ENCODE data around the gene ADRM1. TPM values are rescaled to one million over a fixed set of nuclear protein-coding genes. Genes with fewer than 3 reads are reported as not detected.
A peak's percentile ranks its signal among the peaks of the same experiment; 100 is the strongest.

The ADRM1 gene
- total and polyA plus RNA-seq, 12 donors: 50.6 to 254 (median 126) TPM

DNA sequence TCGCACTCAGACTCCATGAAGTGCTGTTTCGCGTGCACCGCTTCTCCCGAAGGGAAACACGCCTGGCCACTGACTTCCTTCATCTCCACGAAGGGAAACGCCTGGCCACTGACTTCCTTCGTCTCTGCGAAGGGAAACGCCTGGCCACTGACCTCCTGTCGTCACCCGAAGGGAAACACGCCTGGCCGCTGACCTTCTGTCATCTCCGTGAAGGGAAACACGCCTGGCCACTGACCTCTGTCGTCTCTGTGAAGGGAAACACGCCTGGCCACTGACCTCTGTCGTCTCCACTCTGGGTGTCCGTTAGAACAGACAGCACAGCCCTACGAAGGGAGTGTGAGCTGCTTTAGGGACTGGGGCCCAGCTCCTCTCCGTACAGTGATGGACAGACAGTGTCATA is 17.1 kb upstream of the ADRM1 start:
- WGBS, 4 donors: 68 to 82% (median 75%) methylated on average over 17 to 23 of the region's 23 CpGs

DNA sequence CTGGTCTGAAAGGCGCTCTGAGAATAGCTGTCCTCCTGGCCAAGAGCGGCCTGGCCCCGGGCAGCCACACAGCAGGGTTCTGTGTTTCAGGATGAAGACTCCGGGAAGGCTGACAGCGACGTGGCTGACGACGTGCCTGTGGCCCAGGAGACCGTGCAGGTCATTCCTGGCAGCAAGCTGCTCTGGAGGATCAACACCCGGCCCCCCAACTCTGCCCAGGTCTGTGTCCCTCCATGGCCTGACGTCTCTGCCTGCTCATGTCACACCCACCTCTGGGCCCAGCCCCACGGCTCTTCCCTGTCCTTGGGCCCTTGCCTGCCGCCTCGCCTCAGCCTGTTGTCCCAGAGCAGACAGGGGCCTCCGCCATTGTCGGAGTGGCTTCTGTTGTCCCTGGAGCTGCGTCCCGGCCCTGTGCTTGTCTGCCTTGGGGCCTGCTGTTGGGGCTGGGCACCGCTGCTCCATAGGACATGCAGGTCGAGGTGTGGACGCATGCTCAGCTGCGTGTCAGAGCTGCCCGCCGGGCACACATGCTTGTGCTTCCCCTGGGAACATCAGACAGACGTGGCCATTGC is 16.2 kb upstream of the ADRM1 start:
- WGBS, 4 donors: 80 to 94% (median 88%) methylated on average over 21 to 25 of the region's 25 CpGs
- H3K36me3 ChIP-seq (replicated peaks in 1 of 2): peaks cover 0 to 69% of the 10 kb centered on the region in 2 donors
- no peaks in the 10 kb centered on the region for H3K9me3 ChIP-seq (replicated peaks in 1 of 3)
- intact Hi-C loops (cut with DNase I): no loop called here
- H3K27me3 ChIP-seq: no peaks in the 10 kb centered on the region
- H3K27ac ChIP-seq: no peak overlapping the region
- TF ChIP-seq, protein P1, sequence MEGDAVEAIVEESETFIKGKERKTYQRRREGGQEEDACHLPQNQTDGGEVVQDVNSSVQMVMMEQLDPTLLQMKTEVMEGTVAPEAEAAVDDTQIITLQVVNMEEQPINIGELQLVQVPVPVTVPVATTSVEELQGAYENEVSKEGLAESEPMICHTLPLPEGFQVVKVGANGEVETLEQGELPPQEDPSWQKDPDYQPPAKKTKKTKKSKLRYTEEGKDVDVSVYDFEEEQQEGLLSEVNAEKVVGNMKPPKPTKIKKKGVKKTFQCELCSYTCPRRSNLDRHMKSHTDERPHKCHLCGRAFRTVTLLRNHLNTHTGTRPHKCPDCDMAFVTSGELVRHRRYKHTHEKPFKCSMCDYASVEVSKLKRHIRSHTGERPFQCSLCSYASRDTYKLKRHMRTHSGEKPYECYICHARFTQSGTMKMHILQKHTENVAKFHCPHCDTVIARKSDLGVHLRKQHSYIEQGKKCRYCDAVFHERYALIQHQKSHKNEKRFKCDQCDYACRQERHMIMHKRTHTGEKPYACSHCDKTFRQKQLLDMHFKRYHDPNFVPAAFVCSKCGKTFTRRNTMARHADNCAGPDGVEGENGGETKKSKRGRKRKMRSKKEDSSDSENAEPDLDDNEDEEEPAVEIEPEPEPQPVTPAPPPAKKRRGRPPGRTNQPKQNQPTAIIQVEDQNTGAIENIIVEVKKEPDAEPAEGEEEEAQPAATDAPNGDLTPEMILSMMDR (IDR thresholded peaks at IDR 0.05): no peak
- no peak for TF ChIP-seq POLR2A (IDR thresholded peaks at IDR 0.05)
- no peak overlapping the region for H3K4me3 ChIP-seq
- no peak for DNase-seq
- H3K4me1 ChIP-seq (replicated peaks in 1 of 2): no peaks in the 10 kb centered on the region

More for the DNA sequence above, 17.1 kb upstream of the ADRM1 start:
- Histone ChIP-seq H3K9me3 (replicated peaks in 1 of 3) (no peaks in the 10 kb centered on the region), H3K27me3 (no peaks in the 10 kb centered on the region), H3K36me3 (replicated peaks in 1 of 2) (peaks cover 0 to 70% of the 10 kb centered on the region in 2 donors), H3K27ac (no peak overlapping the region), H3K4me1 (replicated peaks in 1 of 2) (no peaks in the 10 kb centered on the region), H3K4me3 (no peak overlapping the region)
- TF ChIP-seq, protein P1 (IDR thresholded peaks at IDR 0.05): no peak
- no peak for TF ChIP-seq POLR2A (IDR thresholded peaks at IDR 0.05)
- peak in 6 of 7 donors; percentile 40 to 87 (median 62) for DNase-seq
- intact Hi-C loops (cut with DNase I): no loop called here

DNA sequence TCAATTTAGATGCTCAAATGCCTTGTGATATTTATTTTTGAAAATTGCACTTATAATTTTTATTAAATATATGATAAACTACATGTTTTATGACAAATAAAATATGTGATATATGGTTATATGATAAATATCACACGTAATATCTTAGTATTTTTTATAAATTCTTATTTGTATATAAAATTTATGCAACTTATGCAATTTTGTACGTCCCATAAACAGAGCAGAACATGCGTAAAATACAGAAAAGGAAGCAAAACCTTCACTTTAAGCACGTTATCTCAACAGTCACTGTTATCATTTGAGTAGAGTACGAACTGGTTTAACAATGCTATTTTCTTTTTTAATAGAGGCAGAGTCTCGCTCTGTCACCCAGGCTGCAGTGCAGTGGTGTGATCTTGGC is 15.7 kb upstream of the ADRM1 start:
- no peaks in the 10 kb centered on the region for H3K9me3 ChIP-seq (replicated peaks in 1 of 3)
- H3K36me3 ChIP-seq (replicated peaks in 1 of 2): peaks cover 0 to 69% of the 10 kb centered on the region in 2 donors
- DNase-seq: no peak
- WGBS, 4 donors: 84 to 92% (median 91%) methylated on average over 6 of the region's 6 CpGs
- no peak overlapping the region for H3K4me3 ChIP-seq
- H3K27ac ChIP-seq: no peak overlapping the region
- H3K27me3 ChIP-seq: no peaks in the 10 kb centered on the region
- no peaks in the 10 kb centered on the region for H3K4me1 ChIP-seq (replicated peaks in 1 of 2)
- intact Hi-C loops (cut with DNase I): no loop called here
- TF ChIP-seq, protein P1 (IDR thresholded peaks at IDR 0.05): no peak
- no peak for TF ChIP-seq POLR2A (IDR thresholded peaks at IDR 0.05)

DNA sequence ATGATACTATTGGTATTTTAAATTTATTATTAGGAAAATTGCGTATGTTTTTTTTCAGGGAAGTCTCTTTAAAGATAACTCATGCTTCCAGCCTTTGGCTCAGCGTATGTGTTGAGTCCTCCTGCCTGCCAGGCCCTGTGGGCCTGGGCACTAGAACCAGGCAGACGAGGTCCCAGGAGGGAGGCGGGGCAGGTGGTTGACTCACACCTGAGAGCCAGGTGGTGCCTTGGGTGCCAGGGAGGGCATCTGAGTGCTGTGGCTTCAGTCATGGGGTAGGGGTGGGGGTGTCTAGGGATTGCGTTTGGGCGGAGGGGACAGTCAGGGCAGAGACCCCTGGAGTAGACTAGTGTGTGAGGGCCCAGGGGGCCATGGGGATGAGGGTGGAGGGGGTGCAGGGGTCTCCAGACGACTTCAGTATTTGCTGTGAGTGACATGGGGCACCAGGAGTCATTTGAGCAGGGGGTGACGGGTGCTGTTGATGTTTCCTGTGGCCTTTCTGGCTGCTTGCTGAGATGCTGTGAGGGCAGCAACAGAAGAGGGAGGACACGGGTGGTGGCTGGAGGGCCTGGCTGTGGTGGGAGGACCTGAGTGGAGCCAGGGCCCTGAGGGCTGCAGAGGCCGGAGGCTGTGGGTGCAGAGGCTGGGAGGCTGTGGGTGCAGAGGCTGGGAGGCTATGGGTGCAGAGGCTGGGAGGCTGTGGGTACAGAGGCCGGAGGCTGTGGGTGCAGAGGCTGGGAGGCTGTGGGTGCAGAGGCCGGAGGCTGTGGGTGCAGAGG is 14.8 kb upstream of the ADRM1 start:
- intact Hi-C loops (cut with DNase I): no loop called here
- H3K4me1 ChIP-seq (replicated peaks in 1 of 2): no peaks in the 10 kb centered on the region
- H3K27me3 ChIP-seq: no peaks in the 10 kb centered on the region
- H3K27ac ChIP-seq: no peak overlapping the region
- no peaks in the 10 kb centered on the region for H3K9me3 ChIP-seq (replicated peaks in 1 of 3)
- H3K36me3 ChIP-seq (replicated peaks in 1 of 2): peaks cover 0 to 63% of the 10 kb centered on the region in 2 donors
- DNase-seq: no peak
- H3K4me3 ChIP-seq: no peak overlapping the region
- no peak for TF ChIP-seq POLR2A (IDR thresholded peaks at IDR 0.05)
- 89 to 96% (median 92%) methylated on average over 11 to 12 of the region's 12 CpGs for WGBS, 4 donors

Data from adrenal gland (tissue), 12 donors.